HL-60/S4 (cell line): ENCODE results near the gene FUZ.

Experiments used
- in situ Hi-C: fragments of 300-500 bp; cut with MboI; formaldehyde crosslinking; loops from 2 replicates; pipeline ENCODE4 v1.14.3; 2022; ENCODE audit warnings: low sequenced_read_pairs

The FUZ gene, protein sequence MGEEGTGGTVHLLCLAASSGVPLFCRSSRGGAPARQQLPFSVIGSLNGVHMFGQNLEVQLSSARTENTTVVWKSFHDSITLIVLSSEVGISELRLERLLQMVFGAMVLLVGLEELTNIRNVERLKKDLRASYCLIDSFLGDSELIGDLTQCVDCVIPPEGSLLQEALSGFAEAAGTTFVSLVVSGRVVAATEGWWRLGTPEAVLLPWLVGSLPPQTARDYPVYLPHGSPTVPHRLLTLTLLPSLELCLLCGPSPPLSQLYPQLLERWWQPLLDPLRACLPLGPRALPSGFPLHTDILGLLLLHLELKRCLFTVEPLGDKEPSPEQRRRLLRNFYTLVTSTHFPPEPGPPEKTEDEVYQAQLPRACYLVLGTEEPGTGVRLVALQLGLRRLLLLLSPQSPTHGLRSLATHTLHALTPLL

DNA sequence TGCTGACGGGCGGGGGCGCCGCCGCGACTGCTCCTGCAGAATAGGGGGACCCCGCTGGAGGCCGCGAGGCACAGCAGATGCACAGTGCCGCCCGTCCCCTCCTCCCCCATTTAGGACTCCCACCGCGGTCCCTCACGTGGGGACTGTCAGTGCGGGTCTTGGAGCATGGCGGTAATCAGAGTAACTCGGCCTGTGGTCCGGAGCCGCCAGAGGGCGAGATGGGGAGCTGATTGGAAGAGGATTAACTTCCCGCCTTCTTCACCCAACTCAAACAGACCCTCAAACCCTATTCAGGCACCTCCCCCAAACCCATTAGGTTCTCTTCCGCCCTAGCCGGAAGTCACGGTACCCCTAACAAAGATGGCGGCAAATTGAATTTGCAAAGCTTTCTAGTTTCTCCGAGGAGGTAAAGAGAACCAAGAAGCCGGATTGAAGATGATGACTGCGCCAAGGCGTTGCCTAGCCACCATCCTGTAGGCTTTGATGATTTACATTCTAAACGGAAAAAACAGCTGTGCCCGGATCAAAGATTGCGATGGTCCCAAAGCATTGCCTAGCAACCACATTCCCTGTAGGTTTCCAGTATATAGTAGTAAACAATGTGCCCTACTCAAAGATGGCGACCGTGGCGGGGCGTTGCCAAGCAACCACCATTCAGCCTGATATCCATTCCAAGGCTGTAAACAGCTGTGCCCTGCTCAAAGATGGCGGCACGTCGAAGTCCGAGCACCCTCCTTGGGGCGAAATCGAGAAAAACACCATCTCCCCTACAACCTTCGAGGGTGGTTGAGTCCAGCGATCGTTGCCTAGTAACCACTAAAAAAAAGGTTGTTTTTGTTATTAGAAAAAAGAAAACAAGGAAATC, at the start of gene FUZ:
FUZ (minus strand) TSS at position 296 of the 865 bp plus-strand sequence; CDS start at position 110, 186 bp downstream.
- in situ Hi-C loops, result no loop called here

- in situ Hi-C loops, result no loop called here
These were observed 49.5 kb upstream of the FUZ start for GRCh38 chr19:49862391-49863253.

DNA sequence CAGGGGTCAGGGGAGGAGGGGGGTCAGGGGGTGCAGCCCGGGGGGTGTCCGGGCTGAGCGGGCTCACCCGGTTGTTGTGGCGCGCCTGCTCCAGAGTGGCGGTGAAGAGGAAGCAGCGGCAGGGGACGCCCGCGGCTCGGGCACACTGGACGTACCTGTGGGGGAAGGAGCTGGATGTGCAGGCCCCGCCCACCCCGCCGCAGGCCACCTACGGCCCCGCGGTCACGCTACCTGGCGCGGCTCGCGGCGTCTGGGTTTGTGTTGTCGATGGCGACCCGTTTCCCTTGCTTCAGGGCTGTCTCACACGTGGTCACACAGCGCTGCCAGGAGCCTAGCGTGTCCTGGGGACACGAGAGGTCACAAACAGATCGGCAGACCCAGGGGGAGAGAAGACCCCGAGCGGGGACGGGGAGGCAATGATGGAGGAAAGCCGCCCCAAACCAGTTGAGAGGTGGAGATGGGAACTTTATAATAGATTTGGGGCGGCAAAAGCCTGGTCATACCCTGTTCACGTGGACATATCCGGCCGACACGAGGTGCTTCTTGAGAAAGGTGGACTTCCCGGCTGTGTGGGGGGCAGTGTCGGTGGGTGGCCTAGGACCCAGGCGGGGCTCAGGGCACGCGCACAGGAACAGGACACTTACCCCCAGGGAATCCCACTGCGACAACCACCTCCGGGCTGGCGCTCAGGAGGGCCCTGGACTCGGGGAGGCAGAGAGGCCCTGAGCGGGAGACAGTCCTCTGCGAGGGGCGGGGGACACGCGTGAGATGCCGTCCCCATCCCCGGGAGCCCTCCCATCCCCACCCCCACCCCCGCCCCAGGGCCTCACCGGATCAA, 48.7 kb upstream of the FUZ start:
- in situ Hi-C loops, result no loop called here

- in situ Hi-C loops, result no loop called here
These were observed 48.0 kb upstream of the FUZ start for GRCh38 chr19:49861107-49861506.

DNA sequence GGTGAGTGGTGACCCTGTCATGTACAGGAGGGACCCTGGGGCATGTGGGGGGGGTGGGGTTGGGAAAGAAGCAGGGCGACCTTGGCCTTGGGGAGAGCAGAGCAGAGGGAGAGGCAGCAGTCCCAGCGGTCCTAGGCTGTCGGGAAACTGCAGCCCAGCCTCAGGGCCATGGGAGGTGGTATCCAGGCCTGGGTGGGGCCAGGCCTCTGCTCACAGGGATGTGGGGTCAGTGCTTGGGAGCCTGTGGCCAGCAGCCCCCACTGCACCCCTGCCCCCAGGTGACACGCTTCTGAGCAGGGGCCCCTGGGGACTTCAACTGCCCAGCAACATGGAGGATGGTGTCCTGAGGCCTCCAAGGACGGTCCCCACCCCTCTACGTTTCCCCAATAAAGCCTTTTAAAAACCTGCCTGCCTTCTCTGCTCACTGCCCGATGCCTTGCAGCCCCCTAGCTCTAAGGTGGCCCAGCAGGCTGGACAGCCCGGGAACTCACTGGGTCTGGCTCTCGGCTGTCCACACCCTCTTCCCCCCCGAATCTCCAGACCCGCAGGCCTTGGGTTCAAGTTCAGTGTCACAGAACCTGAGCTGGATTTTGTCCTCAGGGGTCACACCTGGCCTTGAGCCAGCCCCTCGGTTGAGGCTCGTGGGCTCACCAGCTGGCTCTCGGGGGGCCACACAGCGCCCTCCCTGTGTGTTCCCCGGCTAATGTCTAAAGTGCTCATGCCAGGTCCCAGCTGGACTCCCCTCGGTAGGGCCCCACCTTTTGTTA, 47.4 kb upstream of the FUZ start:
- in situ Hi-C loops, result no loop called here

DNA sequence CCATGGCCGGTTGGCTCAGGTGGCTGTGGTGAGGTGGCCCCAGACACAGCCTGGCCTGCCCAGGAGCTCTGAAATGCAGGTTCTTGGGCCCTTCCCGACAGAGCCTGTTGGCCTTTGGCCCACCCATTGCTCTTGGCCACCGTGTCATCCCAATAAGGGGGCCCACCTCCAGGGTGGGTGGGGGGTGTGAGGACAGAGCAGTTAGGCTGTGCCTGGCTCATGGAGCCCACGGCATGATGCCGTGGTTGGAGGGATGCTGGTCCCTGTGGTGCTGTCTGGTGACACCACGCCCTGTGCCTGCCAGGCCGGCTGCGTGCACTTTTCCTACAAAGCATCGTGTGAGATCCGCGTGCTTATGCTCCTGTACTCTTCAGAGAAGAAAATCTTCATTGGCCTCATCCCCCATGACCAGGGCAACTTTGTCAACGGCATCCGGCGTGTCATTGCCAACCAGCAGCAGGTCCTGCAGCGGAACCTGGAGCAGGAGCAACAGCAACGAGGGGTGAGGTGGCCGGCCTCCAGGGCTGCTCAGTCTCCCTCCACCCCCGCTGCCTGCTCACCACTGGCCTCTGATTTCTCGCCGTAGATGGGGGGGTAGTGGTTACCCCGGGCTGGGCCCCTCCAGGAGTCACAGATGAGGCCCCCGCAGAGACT, 46.7 kb upstream of the FUZ start:
- in situ Hi-C loops, result no loop called here

DNA sequence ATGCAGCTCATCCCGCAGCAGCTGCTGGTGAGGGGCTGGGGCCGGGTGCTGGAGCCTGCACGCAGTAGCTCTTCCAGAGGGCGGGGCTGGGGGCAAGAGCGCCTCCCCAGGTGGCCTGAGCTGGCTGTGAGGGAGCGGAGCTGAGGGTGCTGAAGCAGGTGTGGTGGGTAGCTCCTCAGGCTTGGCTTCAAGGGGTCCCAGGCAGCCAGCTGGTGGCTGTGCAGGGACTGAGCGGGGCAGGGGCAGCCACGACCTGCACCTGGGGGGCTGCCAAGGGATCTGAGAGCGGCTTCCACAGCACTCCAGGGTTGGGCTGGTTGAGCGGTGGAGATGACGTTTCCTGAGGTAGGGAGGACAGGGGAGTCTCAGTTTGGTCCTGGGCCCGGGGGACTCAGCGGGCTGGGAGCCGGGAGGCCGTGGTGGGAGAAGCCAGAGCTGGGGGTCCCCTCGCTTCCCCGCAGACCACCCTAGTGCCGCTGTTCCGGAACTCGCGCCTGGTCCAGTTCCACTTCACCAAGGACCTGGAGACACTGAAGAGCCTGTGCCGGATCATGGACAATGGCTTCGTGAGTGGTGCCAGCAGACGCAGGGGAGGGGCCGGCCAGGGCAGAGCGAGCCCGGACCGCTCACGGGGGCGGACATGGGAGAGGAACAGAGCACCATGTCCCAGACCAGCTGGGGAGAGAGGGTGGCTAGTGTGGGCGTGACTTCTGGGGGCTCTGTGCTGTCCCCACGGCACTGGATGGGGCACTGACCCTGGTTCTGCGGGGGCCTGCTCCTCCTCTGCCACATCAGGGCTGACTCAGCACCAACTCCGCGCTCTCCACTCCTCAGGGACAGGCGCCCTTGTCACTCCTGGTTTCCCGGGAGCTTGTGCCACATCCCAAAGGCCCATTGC, 45.2 kb upstream of the FUZ start:
- in situ Hi-C loops, result no loop called here

DNA sequence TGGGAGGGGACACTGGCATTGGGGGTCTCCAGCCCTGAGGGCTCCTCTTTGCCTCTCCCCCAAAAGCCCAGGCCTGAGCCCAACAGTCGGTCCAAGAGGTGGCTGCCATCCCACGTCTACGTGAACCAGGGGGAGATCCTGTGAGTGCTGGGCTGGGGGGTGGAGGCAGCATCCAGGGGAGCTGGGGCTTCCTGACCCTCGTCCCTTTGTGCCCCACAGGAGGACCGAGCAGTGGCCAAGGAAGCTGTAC, 44.7 kb upstream of the FUZ start:
- in situ Hi-C loops, result no loop called here

GRCh38 chr19:49857061-49857837, 44.2 kb upstream of the FUZ start:
- in situ Hi-C loops, result no loop called here

DNA sequence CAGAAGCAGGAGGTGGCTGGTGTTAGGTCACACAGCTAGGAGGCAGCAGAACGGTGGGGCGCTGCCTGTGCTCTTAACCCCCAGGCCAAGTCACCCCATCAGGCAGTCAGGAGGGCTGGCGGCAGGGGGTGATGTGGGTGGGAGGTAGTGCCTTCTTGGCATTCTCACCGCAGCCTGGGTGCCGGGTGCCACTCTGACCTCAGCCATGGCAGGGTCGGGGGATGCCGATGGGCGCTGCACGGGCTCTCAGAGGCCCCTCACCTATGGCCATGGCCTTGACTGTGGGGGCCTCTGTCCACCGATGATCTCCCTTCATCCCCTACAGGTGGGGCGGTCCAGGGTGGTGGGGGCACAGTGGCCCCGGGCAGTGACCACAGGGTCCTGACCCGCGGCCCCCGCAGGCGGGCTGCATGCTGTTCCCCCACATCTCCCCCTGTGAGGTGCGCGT, 43.5 kb upstream of the FUZ start:
- in situ Hi-C loops, result no loop called here

DNA sequence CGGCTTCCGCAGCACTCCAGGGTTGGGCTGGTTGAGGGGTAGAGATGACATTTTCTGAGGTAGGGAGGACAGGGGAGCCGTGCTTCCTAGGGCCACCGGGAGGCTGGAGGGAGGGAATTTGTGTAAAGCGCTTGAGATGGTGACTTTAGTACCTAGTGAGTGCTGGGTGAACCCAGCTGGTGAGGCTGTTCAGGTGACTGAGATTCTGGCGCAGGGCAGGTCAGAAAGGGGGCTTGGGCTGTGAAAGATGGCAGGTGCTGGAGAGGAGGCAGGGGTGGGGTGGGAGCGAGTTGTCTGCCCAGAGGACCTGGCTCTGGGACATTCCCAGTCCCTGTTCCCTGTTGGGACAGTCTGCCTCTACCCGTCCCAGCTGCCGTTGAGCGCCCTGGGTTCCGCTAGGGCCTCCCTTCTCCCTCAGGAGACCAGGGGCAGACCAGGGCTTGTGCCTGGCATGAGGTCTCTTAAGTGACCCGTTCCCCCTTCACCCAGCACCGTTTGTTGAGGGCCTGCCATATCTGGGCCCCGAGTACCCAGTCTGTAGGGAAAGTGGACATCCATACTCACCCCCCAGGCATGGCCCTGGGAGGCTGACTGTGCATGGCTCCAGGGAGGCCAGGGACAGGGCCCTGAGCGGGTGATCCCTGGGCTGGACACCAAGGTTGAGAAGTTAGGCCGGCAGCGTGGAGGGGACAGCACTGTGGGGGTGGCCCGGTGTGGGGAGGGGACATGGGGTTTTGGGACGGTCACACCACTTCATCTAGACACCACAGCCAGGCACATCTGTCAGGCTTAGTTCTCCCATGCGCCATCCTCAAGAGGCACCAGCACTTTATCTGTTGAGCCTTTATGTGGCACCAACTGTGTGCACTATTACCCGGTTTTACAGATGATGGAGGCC, 42.8 kb upstream of the FUZ start:
- in situ Hi-C loops, result no loop called here

DNA sequence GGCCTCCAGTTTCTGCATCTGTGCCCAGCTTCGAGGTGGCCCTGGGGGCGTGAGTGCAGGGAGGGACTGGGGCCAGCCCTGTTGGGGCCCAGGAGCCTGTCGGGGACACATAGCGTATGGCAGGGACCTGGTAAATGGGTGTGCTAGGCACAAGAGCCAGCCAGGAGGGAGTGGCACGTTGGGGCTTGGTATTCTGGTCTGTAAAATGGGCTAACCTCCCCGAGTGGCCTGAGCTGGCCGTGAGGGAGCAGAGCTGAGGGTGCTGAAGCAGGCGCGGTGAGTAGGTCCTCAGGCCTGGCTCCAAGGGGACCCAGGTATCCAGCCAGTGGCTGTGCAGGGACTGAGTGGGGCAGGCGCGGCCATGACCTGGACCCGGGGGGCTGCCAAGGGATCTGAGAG, 42.2 kb upstream of the FUZ start:
- in situ Hi-C loops, result no loop called here

DNA sequence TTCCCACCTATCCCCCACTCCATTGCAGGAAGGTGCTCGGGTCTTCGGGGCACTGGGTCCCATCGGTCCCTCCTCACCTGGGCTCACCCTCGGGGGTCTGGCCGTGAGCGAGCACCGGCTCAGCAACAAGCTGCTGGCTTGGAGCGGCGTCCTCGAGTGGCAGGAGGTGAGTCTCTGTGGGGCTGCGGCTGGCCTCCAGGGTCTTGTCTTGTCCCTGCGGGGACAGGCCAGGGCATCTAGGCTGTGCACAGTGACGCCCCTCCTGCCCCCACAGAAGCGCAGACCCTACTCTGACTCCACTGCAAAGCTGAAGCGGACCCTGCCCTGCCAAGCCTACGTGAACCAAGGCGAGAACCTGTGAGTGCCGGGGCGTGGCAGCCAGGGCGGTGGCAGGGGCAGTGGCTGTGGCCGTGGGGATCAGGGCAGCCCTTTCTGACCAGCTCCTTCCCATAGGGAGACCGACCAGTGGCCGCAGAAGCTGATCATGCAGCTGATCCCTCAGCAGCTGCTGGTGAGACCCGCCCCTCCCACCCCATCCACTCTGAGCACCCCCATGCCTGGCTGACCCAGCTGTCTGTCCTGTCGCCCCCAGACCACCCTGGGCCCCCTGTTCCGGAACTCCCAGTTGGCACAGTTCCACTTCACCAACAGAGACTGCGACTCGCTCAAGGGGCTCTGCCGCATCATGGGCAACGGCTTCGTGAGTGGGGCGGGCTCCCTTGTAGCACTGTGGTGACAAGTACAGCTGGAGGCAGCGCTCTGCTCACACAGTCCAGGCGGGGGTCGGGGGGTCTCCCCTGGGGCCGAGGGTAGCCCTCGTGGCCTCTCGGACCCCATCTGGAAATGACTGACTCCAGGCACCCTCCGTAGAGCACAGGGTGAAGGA, 41.5 kb upstream of the FUZ start:
- in situ Hi-C loops, result no loop called here

DNA sequence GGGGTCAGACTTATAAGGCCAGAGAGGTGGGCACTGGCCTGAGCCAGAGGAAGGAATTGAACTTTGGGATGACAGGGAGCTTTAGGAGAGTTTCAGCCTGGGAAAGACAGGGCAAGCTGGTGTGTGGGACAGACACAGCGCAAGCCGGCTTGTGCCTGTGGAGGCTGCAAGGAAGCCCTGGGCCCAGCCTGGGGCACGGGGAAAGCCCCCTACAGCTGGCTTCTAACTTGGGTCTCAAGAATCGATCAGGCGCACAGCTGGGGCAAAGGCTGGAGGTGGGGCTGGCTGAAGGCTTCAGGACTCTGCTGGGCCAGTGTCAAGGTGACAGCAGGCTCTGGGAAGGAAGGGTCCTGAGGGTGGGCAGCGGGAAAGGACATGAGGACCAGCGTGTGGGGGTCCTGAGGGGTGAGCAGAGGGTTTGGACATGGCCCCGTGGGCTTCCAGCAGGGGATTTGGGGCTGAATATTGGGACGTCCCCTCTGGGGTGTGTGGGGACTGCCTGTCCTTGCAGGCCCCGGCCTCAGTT, 40.8 kb upstream of the FUZ start:
- in situ Hi-C loops, result no loop called here

DNA sequence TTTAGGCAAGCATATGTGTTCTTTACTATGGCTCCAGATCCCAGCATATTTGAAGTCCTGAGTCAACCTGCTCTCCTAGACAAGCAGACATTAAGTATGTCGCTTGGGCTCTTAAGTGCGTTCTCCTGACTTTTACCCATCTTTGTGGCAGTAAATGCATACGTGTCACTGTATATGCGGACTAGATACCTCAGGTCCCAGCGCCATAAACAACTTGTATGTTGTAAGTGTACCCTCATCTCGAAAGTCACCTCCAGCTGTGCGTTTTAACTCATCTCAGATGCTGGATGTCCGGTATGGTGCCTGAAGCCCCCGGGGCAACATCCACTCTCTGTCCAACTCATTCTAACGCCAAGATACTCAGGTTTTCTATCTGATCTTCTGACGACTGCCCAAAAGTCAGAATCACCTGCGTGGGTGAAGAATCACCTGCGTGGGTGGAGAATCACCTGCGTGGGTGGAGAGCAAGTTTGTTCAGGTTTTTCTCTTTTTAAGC, 39.6 kb upstream of the FUZ start:
- in situ Hi-C loops, result no loop called here
